Measurements from ENCODE around the gene HOOK2. TPM values are rescaled to one million over a fixed set of nuclear protein-coding genes. Genes with fewer than 3 reads are reported as not detected.
A peak's percentile ranks its signal among the peaks of the same experiment; 100 is the strongest.
"Not testable (repeated sequence)": the region's sequence is repeated elsewhere in the genome, so short reads cannot be mapped to it uniquely, and the experiment has no call there.

The HOOK2 gene
- total RNA-seq, 1 experiment from 2014 or later, result 70.0 TPM

DNA sequence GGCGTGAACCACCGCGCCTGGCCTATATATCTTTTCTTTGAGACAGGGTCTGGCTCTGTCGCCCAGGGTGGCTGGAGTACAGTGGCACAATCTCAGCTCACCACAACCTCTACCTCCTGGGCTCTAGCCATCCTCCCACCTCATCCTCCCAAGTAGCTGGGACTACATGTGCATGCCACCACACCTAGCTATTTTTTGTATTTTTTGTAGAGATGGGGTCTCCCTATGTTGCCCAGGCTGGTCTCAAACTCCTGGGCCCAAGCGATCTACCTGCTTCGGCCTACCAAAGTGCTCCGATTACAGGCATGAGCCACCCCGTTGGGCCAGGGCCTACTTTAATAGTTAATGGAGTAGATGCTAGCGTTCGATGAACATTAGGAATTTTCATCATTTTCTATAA lies 55.1 kb downstream of the HOOK2 start (continued):
- TF ChIP-seq, protein P1, sequence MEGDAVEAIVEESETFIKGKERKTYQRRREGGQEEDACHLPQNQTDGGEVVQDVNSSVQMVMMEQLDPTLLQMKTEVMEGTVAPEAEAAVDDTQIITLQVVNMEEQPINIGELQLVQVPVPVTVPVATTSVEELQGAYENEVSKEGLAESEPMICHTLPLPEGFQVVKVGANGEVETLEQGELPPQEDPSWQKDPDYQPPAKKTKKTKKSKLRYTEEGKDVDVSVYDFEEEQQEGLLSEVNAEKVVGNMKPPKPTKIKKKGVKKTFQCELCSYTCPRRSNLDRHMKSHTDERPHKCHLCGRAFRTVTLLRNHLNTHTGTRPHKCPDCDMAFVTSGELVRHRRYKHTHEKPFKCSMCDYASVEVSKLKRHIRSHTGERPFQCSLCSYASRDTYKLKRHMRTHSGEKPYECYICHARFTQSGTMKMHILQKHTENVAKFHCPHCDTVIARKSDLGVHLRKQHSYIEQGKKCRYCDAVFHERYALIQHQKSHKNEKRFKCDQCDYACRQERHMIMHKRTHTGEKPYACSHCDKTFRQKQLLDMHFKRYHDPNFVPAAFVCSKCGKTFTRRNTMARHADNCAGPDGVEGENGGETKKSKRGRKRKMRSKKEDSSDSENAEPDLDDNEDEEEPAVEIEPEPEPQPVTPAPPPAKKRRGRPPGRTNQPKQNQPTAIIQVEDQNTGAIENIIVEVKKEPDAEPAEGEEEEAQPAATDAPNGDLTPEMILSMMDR (IDR thresholded peaks at IDR 0.05), result no peak

DNA sequence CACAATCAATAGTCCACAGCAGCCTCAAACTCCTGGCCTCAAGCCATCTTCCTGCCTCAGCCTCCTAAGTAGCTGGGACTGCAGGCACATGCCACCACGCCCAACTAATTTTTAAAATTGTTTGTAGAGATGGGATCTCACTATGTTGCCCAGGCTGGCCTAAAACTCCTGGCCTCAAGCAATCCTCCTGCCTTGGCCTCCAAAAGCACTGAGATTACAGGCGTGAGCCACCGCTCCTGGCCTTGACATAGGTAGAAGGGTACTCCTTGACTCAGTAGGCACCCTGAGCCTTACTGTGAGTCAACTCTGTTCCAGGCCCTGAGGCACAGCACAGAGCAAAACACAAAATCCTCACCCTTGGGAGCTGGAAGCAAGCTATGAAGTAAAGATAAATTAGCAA lies 59.4 kb downstream of the HOOK2 start:
- Mint-ChIP-seq H3K27ac (no peak overlapping the region), H3K27me3 (ENCODE audit: low read depth) (no peaks in the 10 kb centered on the region), H3K9me3 (no peaks in the 10 kb centered on the region), H3K4me3 (no peak overlapping the region), H3K4me1 (peaks cover 6% of the 10 kb centered on the region), H3K36me3 (peaks cover 51% of the 10 kb centered on the region)
- no peak for ATAC-seq
- TF ChIP-seq ZNF121 (CRISPR knock-in tag; IDR thresholded peaks at IDR 0.05), result peak; percentile 79; the same call in 1 of the 2 replicates
- TF ChIP-seq, protein P2, sequence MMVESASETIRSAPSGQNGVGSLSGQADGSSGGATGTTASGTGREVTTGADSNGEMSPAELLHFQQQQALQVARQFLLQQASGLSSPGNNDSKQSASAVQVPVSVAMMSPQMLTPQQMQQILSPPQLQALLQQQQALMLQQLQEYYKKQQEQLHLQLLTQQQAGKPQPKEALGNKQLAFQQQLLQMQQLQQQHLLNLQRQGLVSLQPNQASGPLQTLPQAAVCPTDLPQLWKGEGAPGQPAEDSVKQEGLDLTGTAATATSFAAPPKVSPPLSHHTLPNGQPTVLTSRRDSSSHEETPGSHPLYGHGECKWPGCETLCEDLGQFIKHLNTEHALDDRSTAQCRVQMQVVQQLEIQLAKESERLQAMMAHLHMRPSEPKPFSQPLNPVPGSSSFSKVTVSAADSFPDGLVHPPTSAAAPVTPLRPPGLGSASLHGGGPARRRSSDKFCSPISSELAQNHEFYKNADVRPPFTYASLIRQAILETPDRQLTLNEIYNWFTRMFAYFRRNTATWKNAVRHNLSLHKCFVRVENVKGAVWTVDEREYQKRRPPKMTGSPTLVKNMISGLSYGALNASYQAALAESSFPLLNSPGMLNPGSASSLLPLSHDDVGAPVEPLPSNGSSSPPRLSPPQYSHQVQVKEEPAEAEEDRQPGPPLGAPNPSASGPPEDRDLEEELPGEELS (CRISPR knock-in tag; IDR thresholded peaks at IDR 0.05), result no peak
- no peak for DNase-seq (ENCODE audit: low spot score)
- ChIA-PET POLR2A (no interaction called here), CTCF (interaction anchor here (0.9 to 3.1 kb wide), 3 partner anchors 42 to 132 kb away, joined by 3 to 17 read pairs (median 6); no protein-coding TSS in a partner anchor)

DNA sequence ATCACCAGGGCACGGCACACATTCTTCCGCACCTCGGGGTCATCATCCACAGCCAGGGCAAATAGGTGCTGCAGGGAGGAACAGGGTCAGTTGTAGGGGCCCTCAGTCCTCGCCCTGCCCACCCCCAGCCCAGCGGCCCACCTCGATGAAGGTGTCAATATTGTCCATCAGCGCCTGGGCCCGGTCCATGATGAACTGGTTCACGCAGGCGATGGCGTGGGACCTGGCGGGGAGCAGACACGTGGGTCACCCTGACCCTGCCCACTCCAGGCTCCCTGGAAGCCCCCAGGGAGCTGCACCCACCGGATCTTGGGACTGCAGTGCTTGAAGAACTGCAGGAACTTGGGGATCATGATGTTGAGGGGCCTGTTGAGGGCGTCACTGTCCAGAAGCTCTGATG lies 60.2 kb downstream of the HOOK2 start:
- no peaks in the 10 kb centered on the region for H3K9me3 Mint-ChIP-seq
- ChIA-PET POLR2A (no interaction called here), CTCF (interaction anchor here (3.1 kb wide), 1 partner anchor 46 kb away, joined by 17 read pairs; no protein-coding TSS in a partner anchor)
- no peak overlapping the region for H3K4me3 Mint-ChIP-seq
- H3K4me1 Mint-ChIP-seq, result no peaks in the 10 kb centered on the region
- TF ChIP-seq TEAD4 (CRISPR knock-in tag; IDR thresholded peaks at IDR 0.05) (no peak), ZNF423 (CRISPR knock-in tag; IDR thresholded peaks at IDR 0.05) (no peak)
- TF ChIP-seq, protein P3, sequence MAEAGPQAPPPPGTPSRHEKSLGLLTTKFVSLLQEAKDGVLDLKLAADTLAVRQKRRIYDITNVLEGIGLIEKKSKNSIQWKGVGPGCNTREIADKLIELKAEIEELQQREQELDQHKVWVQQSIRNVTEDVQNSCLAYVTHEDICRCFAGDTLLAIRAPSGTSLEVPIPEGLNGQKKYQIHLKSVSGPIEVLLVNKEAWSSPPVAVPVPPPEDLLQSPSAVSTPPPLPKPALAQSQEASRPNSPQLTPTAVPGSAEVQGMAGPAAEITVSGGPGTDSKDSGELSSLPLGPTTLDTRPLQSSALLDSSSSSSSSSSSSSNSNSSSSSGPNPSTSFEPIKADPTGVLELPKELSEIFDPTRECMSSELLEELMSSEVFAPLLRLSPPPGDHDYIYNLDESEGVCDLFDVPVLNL (CRISPR knock-in tag; IDR thresholded peaks at IDR 0.05; ENCODE audit: borderline replicate concordance, low read depth), result no peak
- no peaks in the 10 kb centered on the region for H3K27me3 Mint-ChIP-seq (ENCODE audit: low read depth)
- H3K36me3 Mint-ChIP-seq, result peaks cover 54% of the 10 kb centered on the region
- ATAC-seq, result no peak
- H3K27ac Mint-ChIP-seq, result no peak overlapping the region
- DNase-seq (ENCODE audit: low spot score), result no peak

DNA sequence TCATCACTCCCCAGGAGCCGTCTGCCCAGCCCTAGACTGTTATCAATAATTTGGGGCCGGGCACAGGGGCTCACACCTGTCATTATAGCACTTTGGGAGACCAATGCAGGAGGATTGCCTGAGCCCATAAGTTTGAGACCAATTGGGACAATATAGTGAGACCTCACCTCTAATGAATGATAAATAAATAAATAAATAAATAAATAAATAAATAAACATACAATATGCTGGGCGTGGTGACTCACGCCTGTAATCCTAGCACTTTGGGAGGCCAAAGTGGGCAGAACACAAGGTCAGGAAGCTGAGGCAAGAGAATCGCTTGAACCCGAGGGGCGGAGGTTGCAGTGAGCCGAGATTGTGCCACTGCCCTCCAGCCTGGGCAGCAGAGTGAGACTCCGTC lies 62.0 kb downstream of the HOOK2 start:
- ATAC-seq; H3K27me3 Mint-ChIP-seq (ENCODE audit: low read depth); H3K9me3 Mint-ChIP-seq; POLR2A ChIA-PET; DNase-seq (ENCODE audit: low spot score); H3K4me1 Mint-ChIP-seq; H3K4me3 Mint-ChIP-seq; H3K27ac Mint-ChIP-seq: not testable (repeated sequence)
- H3K36me3 Mint-ChIP-seq, result peaks cover 58% of the 10 kb centered on the region
- CTCF ChIA-PET, result interaction anchor here (1.0 to 1.4 kb wide), 2 partner anchors 45 to 83 kb away, joined by 3 to 6 read pairs; no protein-coding TSS in a partner anchor

Small RNAs within 50 kb of the gene (microRNA-seq; reads per million reads assigned to microRNA genes)
- not detected for gene MIR5684 (ENCODE audit: borderline number of aligned reads)

Other genes with a start within 250 kb of the HOOK2 start
- 8.9 to 11.1 TPM (median 10.7 TPM) in 3 replicates for gene ZNF564, start 224.1 kb downstream of the HOOK2 start, total RNA-seq (2021)
- gene ZNF490, start 164.7 kb downstream of the HOOK2 start, total RNA-seq (2021), result 7.3 to 7.7 TPM (median 7.6 TPM) in 3 replicates
- gene ZNF791, start 164.6 kb downstream of the HOOK2 start, total RNA-seq (2021), result 21.4 to 25.9 TPM (median 23.9 TPM) in 3 replicates
- gene MAN2B1, start 108.8 kb downstream of the HOOK2 start, total RNA-seq (2021), result 69.2 to 73.4 TPM (median 72.0 TPM) in 3 replicates
- 21.8 to 26.3 TPM (median 23.7 TPM) in 3 replicates for gene WDR83, start 108.7 kb downstream of the HOOK2 start, total RNA-seq (2021)
- gene DHPS, start 93.7 kb downstream of the HOOK2 start, total RNA-seq (2021), result 93.3 to 115 TPM (median 104 TPM) in 3 replicates
- not detected in 3 replicates for gene GNG14, start 87.6 kb downstream of the HOOK2 start, total RNA-seq (2021)
- 13.7 to 16.0 TPM (median 15.2 TPM) in 3 replicates for gene FBXW9, start 78.9 kb downstream of the HOOK2 start, total RNA-seq (2021)
- 90.9 to 105 TPM (median 94.4 TPM) in 3 replicates for gene TNPO2, start 51.6 kb downstream of the HOOK2 start, total RNA-seq (2021)
- gene TRIR, start 40.9 kb downstream of the HOOK2 start, total RNA-seq (2021), result 165 to 172 TPM (median 167 TPM) in 3 replicates
- 104 to 110 TPM (median 104 TPM) in 3 replicates for gene GET3, start 38.1 kb downstream of the HOOK2 start, total RNA-seq (2021)
- gene BEST2, start 23.8 kb downstream of the HOOK2 start, total RNA-seq (2021), result 3.3 to 4.7 TPM (median 4.1 TPM) in 3 replicates
- 6.6 to 11.5 TPM (median 10.2 TPM) in 3 replicates for gene JUNB, start 15.9 kb upstream of the HOOK2 start, total RNA-seq (2021)
- gene PRDX2, start 26.2 kb upstream of the HOOK2 start, total RNA-seq (2021), result 378 to 447 TPM (median 447 TPM) in 3 replicates
- gene THSD8, start 26.5 kb upstream of the HOOK2 start, total RNA-seq (2021), result 30.1 to 50.2 TPM (median 47.0 TPM) in 3 replicates
- 71.3 to 78.2 TPM (median 72.9 TPM) in 3 replicates for gene RNASEH2A, start 31.0 kb upstream of the HOOK2 start, total RNA-seq (2021)
- 2.4 to 3.8 TPM (median 3.1 TPM) in 3 replicates for gene RTBDN, start 59.0 kb upstream of the HOOK2 start, total RNA-seq (2021)
- 24.3 to 28.4 TPM (median 27.3 TPM) in 3 replicates for gene MAST1, start 63.0 kb upstream of the HOOK2 start, total RNA-seq (2021)
- gene DNASE2, start 105.9 kb upstream of the HOOK2 start, total RNA-seq (2021), result 31.7 to 35.7 TPM (median 33.4 TPM) in 3 replicates
- 0.32 to 0.89 TPM (median 0.72 TPM) in 3 replicates for gene KLF1, start 111.6 kb upstream of the HOOK2 start, total RNA-seq (2021)
- 58.6 to 69.0 TPM (median 59.8 TPM) in 3 replicates for gene GCDH, start 115.6 kb upstream of the HOOK2 start, total RNA-seq (2021)
- gene SYCE2, start 143.7 kb upstream of the HOOK2 start, total RNA-seq (2021), result 1.1 to 2.2 TPM (median 1.9 TPM) in 3 replicates
- 103 to 108 TPM (median 106 TPM) in 3 replicates for gene FARSA, start 158.2 kb upstream of the HOOK2 start, total RNA-seq (2021)
- 977 to 1,088 TPM (median 978 TPM) in 3 replicates for gene CALR, start 163.1 kb upstream of the HOOK2 start, total RNA-seq (2021)
- 84.3 to 96.6 TPM (median 96.2 TPM) in 3 replicates for gene RAD23A, start 170.3 kb upstream of the HOOK2 start, total RNA-seq (2021)
- 54.4 to 57.9 TPM (median 56.1 TPM) in 3 replicates for gene GADD45GIP1, start 181.7 kb upstream of the HOOK2 start, total RNA-seq (2021)
- 0.18 to 0.23 TPM (median 0.22 TPM) in 3 replicates for gene DAND5, start 194.0 kb upstream of the HOOK2 start, total RNA-seq (2021)
- gene NFIX, start 219.9 kb upstream of the HOOK2 start, total RNA-seq (2021), result 0.44 to 1.5 TPM (median 1.4 TPM) in 3 replicates